Heart right ventricle (tissue), 16 donors: ENCODE data around the gene RNF213. TPM values are rescaled to one million over a fixed set of nuclear protein-coding genes. Genes with fewer than 3 reads are reported as not detected.
A peak's percentile ranks its signal among the peaks of the same experiment; 100 is the strongest.
"Not testable (repeated sequence)": the region's sequence is repeated elsewhere in the genome, so short reads cannot be mapped to it uniquely, and the experiment has no call there.

Experiments
- ATAC-seq, 8 donors: fragments of 200-7000 bp; cut with Tn5 transposase; one replicate each; pipeline ENCODE4 v1.9.1; 2020; ENCODE audit warnings: mild to moderate bottlenecking in 8 of 8, moderate library complexity in 8 of 8, moderate number of reproducible peaks in 1 of 8
- DNase-seq, 2 donors: peaks; one replicate each; pipeline ENCODE4 v3.0.0-alpha.2; 2020
- H3K27ac ChIP-seq, 10 donors: fragments of 200-600 bp; sonication (generic) in 2 of 10; one replicate each; pipeline versions ENCODE4 v1.5.0 to v1.8.0; 2020 to 2022; ENCODE audit warnings: mild to moderate bottlenecking in 3 of 10
- H3K27me3 ChIP-seq, 7 donors: fragments of 200-600 bp; one replicate each; pipeline ENCODE4 v1.8.0; 2021 to 2022; ENCODE audit warnings: mild to moderate bottlenecking in 2 of 7
- H3K36me3 ChIP-seq, 9 donors: fragments of 200-600 bp; sonication (generic) in 1 of 9; one replicate each; pipeline versions ENCODE4 v1.5.0 to v1.8.0; 2020 to 2022; ENCODE audit warnings: mild to moderate bottlenecking in 2 of 9
- H3K4me1 ChIP-seq, 9 donors: fragments of 200-600 bp; sonication (generic) in 1 of 9; one replicate each; pipeline versions ENCODE4 v1.5.0 to v1.8.0; 2020 to 2022; ENCODE audit warnings: mild to moderate bottlenecking in 4 of 9
- H3K4me3 ChIP-seq, 10 donors: fragments of 200-600 bp; sonication (generic) in 2 of 10; one replicate each; pipeline versions ENCODE4 v1.5.0 to v1.8.0; 2020 to 2022; ENCODE audit warnings: mild to moderate bottlenecking in 7 of 10, moderate library complexity in 2 of 10
- H3K9me3 ChIP-seq, 11 donors: fragments of 200-600 bp in 10 of 11; sonication (generic) in 2 of 11; one replicate each; pipeline versions ENCODE4 v1.5.0 to v1.8.0; 2013 to 2022; ENCODE audit warnings: mild to moderate bottlenecking in 2 of 11, control low read depth in 1 of 11, moderate library complexity in 1 of 11
- WGBS, 2 donors: extraction: QIAGEN DNeasy Blood & Tissue Kit; methylation state at CpG; one replicate each; pipeline ENCODE4 v1.1.7; 2013; ENCODE audit warnings: inconsistent platforms in 1 of 2; 5-methylcytosine and 5-hydroxymethylcytosine counted together
- intact Hi-C, 10 donors: fragments of 100-400 bp; cut with DNase I; formaldehyde crosslinking; loops; one replicate each; pipeline versions ENCODE4 v1.11.1 to v1.14.2; 2022
- polyA plus RNA-seq, 2 donors: library from polyadenylated mRNA; stranded (reverse); fragments of 200-250 nt; gene quantifications; one replicate each; pipeline ENCODE4 v1.2.3, GENCODE V29; 2013
- total RNA-seq, 10 donors: library from RNA; stranded (reverse); fragmentation: NEBNext Ultra II Directional in 3 of 10; extraction: Animal tissue kit (Norgen Biotek cat#: 25700) in 3 of 10; gene quantifications; one replicate each; pipeline versions ENCODE4 v1.2.1 to v1.2.4, GENCODE V29; 2021 to 2023
- TF ChIP-seq, protein P1 (sequence below), 9 donors: fragments of 200-600 bp; sonication (generic) in 2 of 9; IDR thresholded peaks; one replicate each; pipeline versions ENCODE4 v1.5.0 to v1.8.0; 2021 to 2022; ENCODE audit warnings: antibody characterized with exemption in 9 of 9, mild to moderate bottlenecking in 5 of 9, moderate library complexity in 1 of 9
- donor health status: Arrhythmogenic right ventricular cardiomyopathy.
- donor health status: ischemic (EF 13 %, LVEDD 7.1; RV severe dilation, severe dysfunction).
- donor health status: healthy with polysubstance abuse.
- donor health status: DM: no; HTN: yes; CAD: no.
- donor health status: DM: no; HTN: no; CAD: no.
- donor health status: ischemic (EF 25% LVEDD 6.9; RV normal size, moderate dysfunction).
- donor health status: ischemic (EF 25% LVEDD 5.7; RV mildly dilated, moderate dysfunction).
- donor health status: healthy.
- donor health status: DM: yes; HTN: yes; CAD: no.
- donor health status: Ischemic cardiomyopathy.
- donor health status: ischemic (EF 35%, LVEDD 5.7; RV mildly dilated, moderate dysfunction).
- donor health status: nonischemic (EF 11% LVEDD 7.7; RV severe dilation, severe dysfunction).
- donor health status: DM: yes; HTN: yes; CAD: no.
- donor health status: PGD.
- donor health status: ischemic (EF 29% LVEDD 5.4; RV normal size, mild dysfunction).
- donor health status: nonischemic (EF 23%, LVEDD 6.1; RV moderate dilation, normal function).

RNF213 gene
- total and polyA plus RNA-seq, 12 donors, result 13.1 to 97.0 (median 31.7) TPM

DNA sequence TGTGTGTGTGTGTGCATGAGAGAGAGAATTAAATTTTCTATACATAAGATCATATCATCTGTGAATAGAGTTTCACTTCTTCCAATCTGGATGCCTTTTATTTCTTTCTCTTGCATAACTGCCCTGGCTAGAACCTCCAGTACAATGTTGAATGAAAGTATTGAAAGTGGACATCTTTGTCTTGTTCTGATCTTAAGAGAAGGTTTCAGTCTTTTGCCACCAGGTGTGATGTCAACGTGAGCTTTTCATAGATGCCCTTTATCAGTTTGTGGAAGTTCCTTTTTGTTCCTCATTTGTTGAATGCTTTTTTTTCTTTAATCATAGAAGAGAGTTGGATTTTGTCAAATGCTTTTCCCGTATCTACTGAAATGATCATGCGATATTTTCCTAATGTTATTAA is 63.3 kb downstream of the RNF213 start:
- 89 to 93% methylated on average over 3 of the region's 3 CpGs for WGBS, 2 donors
- intact Hi-C loops, result no loop called here
- peaks cover 0 to 100% (median 65%) of the 10 kb centered on the region in 9 donors for H3K36me3 ChIP-seq
- no peak overlapping the region for H3K27ac ChIP-seq
- no peaks in the 10 kb centered on the region for H3K4me1 ChIP-seq
- DNase-seq, result no peak
- TF ChIP-seq, protein P1, sequence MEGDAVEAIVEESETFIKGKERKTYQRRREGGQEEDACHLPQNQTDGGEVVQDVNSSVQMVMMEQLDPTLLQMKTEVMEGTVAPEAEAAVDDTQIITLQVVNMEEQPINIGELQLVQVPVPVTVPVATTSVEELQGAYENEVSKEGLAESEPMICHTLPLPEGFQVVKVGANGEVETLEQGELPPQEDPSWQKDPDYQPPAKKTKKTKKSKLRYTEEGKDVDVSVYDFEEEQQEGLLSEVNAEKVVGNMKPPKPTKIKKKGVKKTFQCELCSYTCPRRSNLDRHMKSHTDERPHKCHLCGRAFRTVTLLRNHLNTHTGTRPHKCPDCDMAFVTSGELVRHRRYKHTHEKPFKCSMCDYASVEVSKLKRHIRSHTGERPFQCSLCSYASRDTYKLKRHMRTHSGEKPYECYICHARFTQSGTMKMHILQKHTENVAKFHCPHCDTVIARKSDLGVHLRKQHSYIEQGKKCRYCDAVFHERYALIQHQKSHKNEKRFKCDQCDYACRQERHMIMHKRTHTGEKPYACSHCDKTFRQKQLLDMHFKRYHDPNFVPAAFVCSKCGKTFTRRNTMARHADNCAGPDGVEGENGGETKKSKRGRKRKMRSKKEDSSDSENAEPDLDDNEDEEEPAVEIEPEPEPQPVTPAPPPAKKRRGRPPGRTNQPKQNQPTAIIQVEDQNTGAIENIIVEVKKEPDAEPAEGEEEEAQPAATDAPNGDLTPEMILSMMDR (IDR thresholded peaks at IDR 0.05), result no peak
- no peaks in the 10 kb centered on the region for H3K27me3 ChIP-seq
- H3K9me3 ChIP-seq, result peaks cover 0 to 11% (median 0%) of the 10 kb centered on the region in 11 donors
- H3K4me3 ChIP-seq, result no peak overlapping the region
- no peak for ATAC-seq

DNA sequence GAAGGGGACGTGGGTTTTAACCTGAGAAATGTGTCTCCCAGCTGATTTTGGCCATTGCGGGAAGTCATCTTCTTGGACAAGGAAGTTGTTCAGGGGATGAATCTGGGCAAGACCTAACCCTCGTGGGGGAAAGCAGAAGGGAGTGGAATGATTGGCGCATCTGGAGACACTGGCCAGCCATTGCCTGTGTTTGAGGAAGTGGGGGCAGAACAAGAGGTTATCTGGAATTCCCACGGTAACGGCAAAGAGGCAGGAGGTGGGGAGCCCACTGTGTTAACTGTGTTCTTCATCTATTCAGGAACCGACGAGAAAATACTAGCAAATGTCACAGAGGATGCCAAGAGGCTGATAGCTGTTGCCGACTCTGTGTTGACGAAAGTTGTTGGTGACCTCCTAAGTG is 66.9 kb downstream of the RNF213 start:
- H3K36me3 ChIP-seq, result peaks cover 0 to 100% (median 71%) of the 10 kb centered on the region in 9 donors
- H3K27me3 ChIP-seq, result no peaks in the 10 kb centered on the region
- TF ChIP-seq, protein P1 (IDR thresholded peaks at IDR 0.05), result no peak
- DNase-seq (no peak), ATAC-seq (peak in 2 of 8 donors; percentile 16 to 53)
- peaks cover 0 to 6% (median 0%) of the 10 kb centered on the region in 11 donors for H3K9me3 ChIP-seq
- WGBS, 2 donors, result 60 to 70% methylated on average over 10 of the region's 10 CpGs
- no peak overlapping the region for H3K27ac ChIP-seq
- no peak overlapping the region for H3K4me3 ChIP-seq
- no peaks in the 10 kb centered on the region for H3K4me1 ChIP-seq
- intact Hi-C loops, result no loop called here

- no peak for DNase-seq
- Histone ChIP-seq H3K9me3 (no peaks in the 10 kb centered on the region), H3K36me3 (peaks cover 0 to 100% (median 72%) of the 10 kb centered on the region in 9 donors), H3K27ac (no peak overlapping the region), H3K4me3 (no peak overlapping the region), H3K27me3 (no peaks in the 10 kb centered on the region), H3K4me1 (no peaks in the 10 kb centered on the region)
- TF ChIP-seq, protein P1 (IDR thresholded peaks at IDR 0.05), result no peak
- ATAC-seq, result no peak
- WGBS, 2 donors, result 80 to 83% methylated on average over 21 of the region's 21 CpGs
- intact Hi-C loops, result no loop called here
These were observed 68.2 kb downstream of the RNF213 start for GRCh38 chr17:80328634-80329380.

DNA sequence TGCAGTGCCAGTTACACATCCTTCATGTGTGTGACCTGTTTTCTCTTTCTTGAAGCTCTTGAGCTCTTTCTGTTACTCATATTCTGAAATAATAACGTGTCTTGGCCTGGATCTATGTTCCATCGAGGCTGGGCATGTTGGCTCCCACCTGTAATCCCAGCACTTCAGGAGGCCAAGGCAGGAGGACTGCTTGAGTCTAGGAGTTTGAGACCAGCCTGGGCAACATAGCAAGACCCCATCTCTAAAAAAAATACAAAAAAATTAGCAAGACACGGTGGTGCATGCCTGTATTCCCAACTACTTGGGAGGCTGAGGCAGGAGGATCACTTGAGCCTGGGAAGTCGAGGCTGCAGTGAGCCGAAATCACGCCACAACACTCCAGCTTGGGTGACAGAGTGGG is 68.8 kb downstream of the RNF213 start:
- WGBS, 2 donors, result 97 to 98% methylated on average over 6 of the region's 6 CpGs
- H3K27me3 ChIP-seq, intact Hi-C loops, H3K9me3 ChIP-seq, H3K27ac ChIP-seq, H3K4me3 ChIP-seq, DNase-seq, H3K4me1 ChIP-seq, ATAC-seq: not testable (repeated sequence)
- peaks cover 0 to 100% (median 75%) of the 10 kb centered on the region in 9 donors for H3K36me3 ChIP-seq

DNA sequence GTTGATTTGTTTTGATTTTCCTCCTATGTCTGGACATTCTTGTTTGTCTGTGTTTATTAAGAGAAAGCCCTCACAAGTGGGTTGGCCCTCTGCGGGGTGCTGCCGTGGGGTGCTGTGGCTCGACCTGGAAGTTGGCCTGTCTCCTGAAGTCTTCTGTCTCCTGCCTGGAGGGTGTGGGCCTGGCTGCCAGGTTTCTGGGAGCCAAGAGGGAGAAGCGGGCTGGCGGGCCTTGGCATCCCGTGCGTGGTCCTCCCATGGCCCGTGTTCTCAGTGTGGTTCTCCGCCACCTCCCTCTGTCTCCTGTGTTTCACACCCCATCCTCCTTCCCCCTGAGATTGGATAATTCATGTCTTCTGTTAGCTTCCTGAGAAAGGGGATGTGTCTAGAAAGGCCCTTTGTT is 69.6 kb downstream of the RNF213 start:
- H3K36me3 ChIP-seq, result peaks cover 0 to 100% (median 78%) of the 10 kb centered on the region in 9 donors
- ATAC-seq (no peak), DNase-seq (no peak)
- H3K9me3 ChIP-seq, result no peaks in the 10 kb centered on the region
- TF ChIP-seq, protein P1 (IDR thresholded peaks at IDR 0.05), result no peak
- H3K27ac ChIP-seq, result no peak overlapping the region
- WGBS, 2 donors, result 95 to 96% methylated on average over 9 of the region's 9 CpGs
- H3K27me3 ChIP-seq, result no peaks in the 10 kb centered on the region
- H3K4me3 ChIP-seq, result no peak overlapping the region
- H3K4me1 ChIP-seq, result no peaks in the 10 kb centered on the region
- intact Hi-C loops, result no loop called here

DNA sequence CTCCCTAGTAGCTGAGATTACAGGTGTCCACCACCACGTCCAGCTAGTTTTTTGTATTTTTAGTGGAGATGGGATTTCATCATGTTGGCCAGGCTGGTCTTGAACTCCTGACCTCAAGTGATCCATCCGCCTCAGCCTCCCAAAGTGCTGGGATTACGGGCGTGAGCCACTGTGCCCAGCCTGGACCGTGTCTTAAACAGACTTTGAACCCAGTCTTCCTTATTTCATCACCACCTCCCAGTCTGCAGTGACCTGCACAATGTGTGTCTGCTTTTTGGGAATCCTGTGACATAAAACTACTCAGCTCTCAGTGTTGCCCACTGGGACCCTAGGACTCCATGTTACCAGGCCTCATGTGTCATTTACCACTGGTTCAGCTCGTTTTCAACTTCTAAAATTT is 70.3 kb downstream of the RNF213 start:
- ATAC-seq, DNase-seq, H3K27me3 ChIP-seq, H3K4me1 ChIP-seq, H3K27ac ChIP-seq, H3K9me3 ChIP-seq, H3K4me3 ChIP-seq, intact Hi-C loops: not testable (repeated sequence)
- H3K36me3 ChIP-seq, result peaks cover 0 to 100% (median 84%) of the 10 kb centered on the region in 9 donors
- WGBS, 2 donors, result 91 to 95% methylated on average over 6 of the region's 6 CpGs
